Neuronal stem cell (in vitro differentiated cells): ENCODE measurements around the gene LY6G5C.

Source experiments
- DNase-seq: peaks from one replicate; pipeline ENCODE4 v3.0.0-alpha.2; 2013; ENCODE audit warnings: low spot score
- H2AFZ ChIP-seq: one replicate; pipeline ENCODE4 v1.6.1; 2013; ENCODE audit warnings: mild to moderate bottlenecking, low read length, inconsistent platforms
- H2AK5ac ChIP-seq: 2 replicates; pipeline ENCODE4 v1.6.1; 2013; ENCODE audit warnings: low read depth, mild to moderate bottlenecking, inconsistent platforms, low read length, moderate library complexity, mixed read lengths
- H2BK120ac ChIP-seq: 2 replicates; pipeline ENCODE4 v1.6.1; 2013; ENCODE audit warnings: low read depth, mild to moderate bottlenecking, inconsistent platforms, low read length, moderate library complexity, mixed read lengths
- H2BK12ac ChIP-seq: one replicate; pipeline ENCODE4 v1.6.1; 2013; ENCODE audit warnings: low read length, inconsistent platforms
- H2BK15ac ChIP-seq: 2 replicates; pipeline ENCODE4 v1.6.1; 2013; ENCODE audit warnings: mild to moderate bottlenecking, low read length, inconsistent platforms, mixed read lengths
- H2BK5ac ChIP-seq: one replicate; pipeline ENCODE4 v1.6.1; 2013; ENCODE audit warnings: inconsistent platforms, mild to moderate bottlenecking, low read length, moderate library complexity
- H3K14ac ChIP-seq: one replicate; pipeline ENCODE4 v1.6.1; 2013; ENCODE audit warnings: low read length, inconsistent platforms
- H3K18ac ChIP-seq: 2 replicates; pipeline ENCODE4 v1.6.1; 2013; ENCODE audit warnings: low read length, inconsistent platforms
- H3K23ac ChIP-seq: 2 replicates; pipeline ENCODE4 v1.6.1; 2013; ENCODE audit warnings: low read depth, mild to moderate bottlenecking, mixed read lengths, low read length, inconsistent platforms; ENCODE audit not compliant: poor library complexity
- H3K27ac ChIP-seq: replicated peaks from 3 replicates; pipeline ENCODE4 v1.5.1; 2013; ENCODE audit warnings: low read length, inconsistent platforms
- H3K27me3 ChIP-seq, 3 experiments: 2 replicates each; pipeline ENCODE4 v1.6.1; 2013; ENCODE audit warnings: low read length in 3 of 3, mild to moderate bottlenecking in 2 of 3, inconsistent platforms in 1 of 3, low read depth in 1 of 3, mixed read lengths in 1 of 3, moderate library complexity in 1 of 3; ENCODE audit not compliant: control insufficient read depth in 3 of 3, insufficient read depth in 3 of 3
- H3K36me3 ChIP-seq, 2 donors: replicated peaks in 1 of 2; 2 replicates each; pipeline ENCODE4 v1.6.1; 2013; ENCODE audit warnings: low read length in 2 of 2; ENCODE audit not compliant: control insufficient read depth in 2 of 2, insufficient read depth in 2 of 2
- H3K4ac ChIP-seq: 2 replicates; pipeline ENCODE4 v1.6.1; 2013; ENCODE audit warnings: inconsistent platforms, mild to moderate bottlenecking, low read length, moderate library complexity
- H3K4me1 ChIP-seq, 2 donors: 1 replicate in 1 of 2; 2 replicates in 1 of 2; pipeline ENCODE4 v1.6.1; 2013; ENCODE audit warnings: low read length in 2 of 2, low read depth in 1 of 2; ENCODE audit not compliant: control insufficient read depth in 2 of 2, insufficient read depth in 1 of 2
- H3K4me2 ChIP-seq: one replicate; pipeline ENCODE4 v1.6.1; 2013; ENCODE audit warnings: mild to moderate bottlenecking, low read length, inconsistent platforms; ENCODE audit not compliant: insufficient read depth, poor library complexity, severe bottlenecking
- H3K4me3 ChIP-seq, 2 donors: 2 replicates each; pipeline ENCODE4 v1.5.1; 2013; ENCODE audit warnings: low read length in 2 of 2, mild to moderate bottlenecking in 2 of 2, inconsistent platforms in 1 of 2, moderate library complexity in 1 of 2
- H3K79me1 ChIP-seq: one replicate; pipeline ENCODE4 v1.6.1; 2013; ENCODE audit warnings: low read depth, mild to moderate bottlenecking, inconsistent platforms, low read length, moderate library complexity
- H3K9ac ChIP-seq: one replicate; pipeline ENCODE4 v1.6.1; 2013; ENCODE audit warnings: mild to moderate bottlenecking, low read depth, low read length, inconsistent platforms; ENCODE audit not compliant: poor library complexity
- H3K9me3 ChIP-seq, 2 donors: replicated peaks in 1 of 2; 2 replicates each; pipeline versions ENCODE3 to v1.6.1; 2013; ENCODE audit warnings: low read length in 2 of 2, mild to moderate bottlenecking in 2 of 2, inconsistent platforms in 1 of 2, low read depth in 1 of 2, mixed read lengths in 1 of 2, moderate library complexity in 1 of 2; ENCODE audit not compliant: control insufficient read depth in 2 of 2, insufficient read depth in 1 of 2
- H4K8ac ChIP-seq: one replicate; pipeline ENCODE4 v1.6.1; 2013; ENCODE audit warnings: low read depth, mild to moderate bottlenecking, inconsistent platforms, low read length, moderate library complexity
- H4K91ac ChIP-seq: one replicate; pipeline ENCODE4 v1.6.1; 2013; ENCODE audit warnings: low read length, low read depth, mild to moderate bottlenecking, inconsistent platforms; ENCODE audit not compliant: poor library complexity
- WGBS, 2 donors: extraction: QIAGEN DNeasy Blood & Tissue Kit; methylation state at CpG; one replicate each; pipeline ENCODE4 v1.1.7; 2013; ENCODE audit warnings: missing lambda C conversion rate in 2 of 2, mixed read lengths in 1 of 2; ENCODE audit not compliant: insufficient read length in 2 of 2, insufficient replicate concordance in 1 of 2; ENCODE audit errors: extremely low coverage in 2 of 2; 5-methylcytosine and 5-hydroxymethylcytosine counted together

Gene LY6G5C

GRCh38 chr6:31666337-31666965 is 14.4 kb downstream of the LY6G5C start:
- Histone ChIP-seq H3K23ac (peak overlapping the region; percentile 58), H3K9me3 (no peaks in the 10 kb centered on the region), H4K91ac (no peak overlapping the region), H3K14ac (no peak overlapping the region), H2BK12ac (no peak overlapping the region), H2AFZ (peak overlapping the region; percentile 85), H4K8ac (no peak overlapping the region), H3K18ac (peak overlapping the region; percentile 97), H3K79me1 (peaks cover 7% of the 10 kb centered on the region), H3K9ac (peak overlapping the region; percentile 99), H3K4ac (no peak overlapping the region), H3K4me2 (peak overlapping the region; percentile 71), H3K27me3 (no peaks in the 10 kb centered on the region), H2BK5ac (peak overlapping the region; percentile 25), H2BK120ac (no peak overlapping the region), H2BK15ac (no peak overlapping the region), H2AK5ac (peak overlapping the region; percentile 21), H3K36me3 (peaks cover 42 to 78% of the 10 kb centered on the region in 2 donors), H3K4me3 (peak overlapping the region; percentile 90 to 92), H3K27ac (no peak overlapping the region), H3K4me1 (peaks cover 13 to 14% of the 10 kb centered on the region in 2 donors)
- no CpG with 5 or more reads among the region's 15 CpGs for WGBS, 2 donors
- DNase-seq = no peak

- peaks cover 36 to 74% of the 10 kb centered on the region in 2 donors for H3K36me3 ChIP-seq
- H3K18ac ChIP-seq = peak within 1 kb of the TSS; percentile 97
- H2AK5ac ChIP-seq = peak within 1 kb of the TSS; percentile 85
- H2BK12ac ChIP-seq = no peak within 1 kb of the TSS
- H3K4me2 ChIP-seq = peak within 1 kb of the TSS; percentile 92
- H3K27me3 ChIP-seq = no peaks in the 10 kb centered on the region
- no peaks in the 10 kb centered on the region for H3K9me3 ChIP-seq
- no peak within 1 kb of the TSS for H4K8ac ChIP-seq
- H2BK5ac ChIP-seq = peak within 1 kb of the TSS; percentile 45
- peak within 1 kb of the TSS; percentile 85 for H2AFZ ChIP-seq
- peak within 1 kb of the TSS; percentile 64 for H4K91ac ChIP-seq
- peak within 1 kb of the TSS; percentile 23 for H3K14ac ChIP-seq
- peak within 1 kb of the TSS; percentile 92 to 95 for H3K4me3 ChIP-seq
- no peak within 1 kb of the TSS for H3K4ac ChIP-seq
- peak; percentile 93 for DNase-seq
- no peak within 1 kb of the TSS for H2BK15ac ChIP-seq
- peaks cover 14 to 16% of the 10 kb centered on the region in 2 donors for H3K4me1 ChIP-seq
- no peak within 1 kb of the TSS for H2BK120ac ChIP-seq
- no CpG with 5 or more reads among the region's 63 CpGs for WGBS, 2 donors
- H3K23ac ChIP-seq = peak within 1 kb of the TSS; percentile 58
- H3K79me1 ChIP-seq = peaks cover 7% of the 10 kb centered on the region
- H3K9ac ChIP-seq = peak within 1 kb of the TSS; percentile 99
- H3K27ac ChIP-seq = peak within 1 kb of the TSS; percentile 93
Observed at GRCh38 chr6:31665501-31666336, 15.1 kb downstream of the LY6G5C start, which contains the start of gene CSNK2B. CSNK2B (plus strand) TSS chr6:31666080; CDS start chr6:31666832, 752 bp downstream.

- Histone ChIP-seq H3K14ac (no peak within 1 kb of the TSS), H2BK15ac (no peak within 1 kb of the TSS), H3K79me1 (peaks cover 7% of the 10 kb centered on the region), H3K9ac (peak within 1 kb of the TSS; percentile 93), H2BK5ac (peak within 1 kb of the TSS; percentile 45), H2BK12ac (no peak within 1 kb of the TSS), H3K9me3 (no peaks in the 10 kb centered on the region), H2AFZ (peak within 1 kb of the TSS; percentile 84), H2BK120ac (no peak within 1 kb of the TSS), H4K91ac (peak within 1 kb of the TSS; percentile 64), H3K18ac (peak within 1 kb of the TSS; percentile 92), H3K27ac (peak within 1 kb of the TSS; percentile 93), H3K36me3 (peaks cover 30 to 66% of the 10 kb centered on the region in 2 donors), H3K4me1 (peaks cover 15 to 16% of the 10 kb centered on the region in 2 donors), H4K8ac (no peak within 1 kb of the TSS), H3K4me3 (peak within 1 kb of the TSS; percentile 92 to 95), H3K23ac (peak within 1 kb of the TSS; percentile 58), H3K4me2 (peak within 1 kb of the TSS; percentile 92), H3K4ac (no peak within 1 kb of the TSS), H2AK5ac (peak within 1 kb of the TSS; percentile 85), H3K27me3 (no peaks in the 10 kb centered on the region)
- DNase-seq = peak; percentile 79
- WGBS, 2 donors = no CpG with 5 or more reads among the region's 39 CpGs
Observed at GRCh38 chr6:31664790-31665500, 15.9 kb downstream of the LY6G5C start, which contains the start of gene GPANK1. GPANK1 (minus strand) TSS chr6:31664997; CDS start chr6:31664478, 519 bp downstream.
